SK-N-SH treated with all-trans-retinoic acid at 6 μM for 48 hours (cell line): ENCODE results near the gene RASAL2.

ENCODE experiments used
- ATAC-seq: fragments of 200-7000 bp; cut with Tn5 transposase; 3 replicates; pipeline ENCODE4 v1.9.1; 2020; ENCODE audit warnings: mild to moderate bottlenecking, moderate library complexity
- ARNTL ChIP-seq: fragments of 450-650 bp; formaldehyde crosslinking; IDR thresholded peaks from 2 replicates; pipeline ENCODE4 v1.5.0; 2020; ENCODE audit warnings: low read depth, mild to moderate bottlenecking, moderate library complexity, borderline replicate concordance
- BACH2 ChIP-seq: fragments of 250-450 bp; sonication (Bioruptor Pico); IDR thresholded peaks from 2 replicates; pipeline ENCODE4 v1.9.0; 2021; ENCODE audit warnings: mild to moderate bottlenecking, borderline replicate concordance
- CREB5 ChIP-seq: fragments of 250-450 bp; sonication (Bioruptor Pico); IDR thresholded peaks from 2 replicates; pipeline ENCODE4 v1.5.1; 2020; ENCODE audit warnings: low read depth, mild to moderate bottlenecking, moderate library complexity
- CSDC2 ChIP-seq: fragments of 250-450 bp; sonication (Bioruptor Pico); IDR thresholded peaks from 2 replicates; pipeline ENCODE4 v1.5.0; 2020; ENCODE audit warnings: mild to moderate bottlenecking, moderate library complexity
- CSRNP3 ChIP-seq: fragments of 250-450 bp; sonication (Bioruptor Pico); IDR thresholded peaks from 2 replicates; pipeline ENCODE4 v1.5.1; 2021; ENCODE audit warnings: mild to moderate bottlenecking, moderate library complexity
- ESRRG ChIP-seq: fragments of 250-450 bp; sonication (Bioruptor Pico); IDR thresholded peaks from 2 replicates; pipeline ENCODE4 v1.6.1; 2021; ENCODE audit warnings: mild to moderate bottlenecking
- GLIS3 ChIP-seq: fragments of 250-450 bp; sonication (Bioruptor Pico); IDR thresholded peaks from 2 replicates; pipeline ENCODE4 v1.5.0; 2020; ENCODE audit warnings: mild to moderate bottlenecking, moderate library complexity
- ISL1 ChIP-seq: fragments of 250-450 bp; sonication (Bioruptor Pico); IDR thresholded peaks from 2 replicates; pipeline ENCODE4 v2.1.2; 2022; ENCODE audit warnings: mild to moderate bottlenecking, moderate library complexity
- OSR1 ChIP-seq: fragments of 250-450 bp; sonication (Bioruptor Pico); IDR thresholded peaks from 2 replicates; pipeline ENCODE4 v1.8.0; 2022; ENCODE audit warnings: moderate library complexity, mild to moderate bottlenecking, inconsistent platforms
- PATZ1 ChIP-seq: fragments of 250-450 bp; sonication (Bioruptor Pico); IDR thresholded peaks from 2 replicates; pipeline ENCODE4 v1.8.0; 2020; ENCODE audit warnings: mild to moderate bottlenecking, moderate library complexity, borderline replicate concordance
- POU6F1 ChIP-seq: fragments of 250-450 bp; sonication (Bioruptor Pico); IDR thresholded peaks from 2 replicates; pipeline ENCODE4 v1.8.0; 2021; ENCODE audit warnings: low read depth, mild to moderate bottlenecking, moderate library complexity, borderline replicate concordance
- PPARA ChIP-seq: fragments of 250-450 bp; sonication (Bioruptor Pico); IDR thresholded peaks from 2 replicates; pipeline ENCODE4 v1.5.0; 2020; ENCODE audit warnings: mild to moderate bottlenecking, borderline replicate concordance
- RARB ChIP-seq: fragments of 250-450 bp; sonication (Bioruptor Pico); IDR thresholded peaks from 2 replicates; pipeline ENCODE4 v1.8.0; 2021; ENCODE audit warnings: mild to moderate bottlenecking, moderate library complexity
- SNAI2 ChIP-seq: fragments of 250-450 bp; sonication (Bioruptor Pico); IDR thresholded peaks from 2 replicates; pipeline ENCODE4 v1.5.0; 2020; ENCODE audit warnings: mild to moderate bottlenecking, moderate library complexity
- TCF4 ChIP-seq: fragments of 250-450 bp; sonication (Bioruptor Pico); IDR thresholded peaks from 2 replicates; pipeline ENCODE4 v1.8.0; 2021; ENCODE audit warnings: mild to moderate bottlenecking, moderate library complexity, borderline replicate concordance
- TOX ChIP-seq: fragments of 250-450 bp; sonication (Bioruptor Pico); IDR thresholded peaks from 2 replicates; pipeline ENCODE4 v1.8.0; 2021; ENCODE audit warnings: mild to moderate bottlenecking, moderate library complexity, borderline replicate concordance
- TSHZ2 ChIP-seq: fragments of 250-450 bp; sonication (Bioruptor Pico); IDR thresholded peaks from 2 replicates; pipeline ENCODE4 v1.5.0; 2020; ENCODE audit warnings: mild to moderate bottlenecking, moderate library complexity
- ZNF70 ChIP-seq: fragments of 450-650 bp; formaldehyde crosslinking; IDR thresholded peaks from 2 replicates; pipeline ENCODE4 v1.5.0; 2020; ENCODE audit warnings: mild to moderate bottlenecking, moderate library complexity
- ZNF8 ChIP-seq: fragments of 450-650 bp; formaldehyde crosslinking; IDR thresholded peaks from 2 replicates; pipeline ENCODE4 v1.5.0; 2020; ENCODE audit warnings: mild to moderate bottlenecking, moderate library complexity

Gene RASAL2

GRCh38 chr1:178145605-178146004 lies 51.7 kb downstream of the RASAL2 start (continued):
- TF ChIP-seq CSRNP3 (CRISPR knock-in tag) (no peak), POU6F1 (no peak), TSHZ2 (no peak), TOX (CRISPR knock-in tag) (no peak)

GRCh38 chr1:178146436-178146835 lies 52.5 kb downstream of the RASAL2 start:
- TF ChIP-seq SNAI2 (no peak), CREB5 (no peak), CSDC2 (no peak), ESRRG (CRISPR knock-in tag) (no peak), TCF4 (CRISPR knock-in tag) (no peak), ISL1 (CRISPR knock-in tag) (no peak), TOX (CRISPR knock-in tag) (no peak), ARNTL (CRISPR knock-in tag) (no peak)
- no peak for ATAC-seq

GRCh38 chr1:178150610-178151009 lies 56.7 kb downstream of the RASAL2 start:
- TF ChIP-seq ZNF70 (CRISPR knock-in tag), result no peak
- TF ChIP-seq BACH2 (CRISPR knock-in tag), result no peak
- TF ChIP-seq ZNF8, result no peak
- TF ChIP-seq TOX (CRISPR knock-in tag), result no peak
- no peak for TF ChIP-seq PPARA
- TF ChIP-seq PATZ1 (CRISPR knock-in tag), result no peak
- no peak for TF ChIP-seq OSR1 (CRISPR knock-in tag)
- TF ChIP-seq TSHZ2, result no peak
- no peak for ATAC-seq

- no peak for ATAC-seq
- no peak for TF ChIP-seq PPARA
- TF ChIP-seq GLIS3 (CRISPR knock-in tag), result no peak
- no peak for TF ChIP-seq RARB (CRISPR knock-in tag)
- TF ChIP-seq TCF4 (CRISPR knock-in tag), result no peak
- TF ChIP-seq POU6F1, result no peak
- no peak for TF ChIP-seq ZNF8
- no peak for TF ChIP-seq ISL1 (CRISPR knock-in tag)
Observed at GRCh38 chr1:178151831-178152230, 57.9 kb downstream of the RASAL2 start.
